IPS-18a (cell line): ENCODE results near the gene ABTB2.
A peak's percentile ranks its signal among the peaks of the same experiment; 100 is the strongest.

Experiments
- H3K27ac ChIP-seq: one replicate; pipeline ENCODE4 v1.5.1; 2013; ENCODE audit warnings: low read length
- H3K27me3 ChIP-seq: one replicate; pipeline ENCODE4 v1.6.1; 2013; ENCODE audit warnings: mild to moderate bottlenecking, low read length; ENCODE audit not compliant: control insufficient read depth, insufficient read depth
- H3K36me3 ChIP-seq: one replicate; pipeline ENCODE4 v1.6.1; 2013; ENCODE audit warnings: low read depth, low read length; ENCODE audit not compliant: control insufficient read depth
- H3K4me1 ChIP-seq: one replicate; pipeline ENCODE4 v1.6.1; 2013; ENCODE audit warnings: low read depth, low read length; ENCODE audit not compliant: control insufficient read depth
- H3K4me3 ChIP-seq: one replicate; pipeline ENCODE4 v1.5.1; 2013; ENCODE audit warnings: low read length
- H3K9ac ChIP-seq: one replicate; pipeline ENCODE4 v1.6.1; 2013; ENCODE audit warnings: mild to moderate bottlenecking, low read length, moderate library complexity
- H3K9me3 ChIP-seq: one replicate; pipeline ENCODE4 v1.6.1; 2013; ENCODE audit warnings: low read depth, low read length; ENCODE audit not compliant: control insufficient read depth

Gene ABTB2

DNA sequence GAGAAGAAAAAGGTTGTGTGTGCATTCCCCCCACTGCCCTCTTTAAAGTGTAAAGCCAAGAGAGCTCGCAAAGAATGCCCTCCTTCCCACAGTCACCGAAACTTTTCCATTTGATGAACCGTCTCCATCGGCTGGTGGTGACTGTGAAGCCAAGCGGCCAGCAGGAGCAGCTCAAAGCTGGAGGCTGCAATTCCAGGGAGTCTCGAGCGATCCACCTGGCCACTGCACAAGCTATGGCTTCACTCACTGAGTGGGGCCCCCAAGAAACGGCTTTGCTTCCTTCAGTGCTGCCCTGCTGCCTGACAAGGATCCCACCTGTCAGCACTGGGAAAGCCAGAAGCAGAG is 117.7 kb downstream of the ABTB2 start:
- Histone ChIP-seq H3K4me1 (peaks cover 32% of the 10 kb centered on the region), H3K36me3 (no peaks in the 10 kb centered on the region), H3K27ac (no peak overlapping the region), H3K9ac (no peak overlapping the region), H3K9me3 (no peaks in the 10 kb centered on the region), H3K4me3 (no peak overlapping the region), H3K27me3 (no peaks in the 10 kb centered on the region)

GRCh38 chr11:34239465-34240149 is 118.2 kb downstream of the ABTB2 start:
- H3K27ac ChIP-seq = no peak overlapping the region
- peaks cover 32% of the 10 kb centered on the region for H3K4me1 ChIP-seq
- no peaks in the 10 kb centered on the region for H3K27me3 ChIP-seq
- no peaks in the 10 kb centered on the region for H3K9me3 ChIP-seq
- H3K4me3 ChIP-seq = no peak overlapping the region
- H3K9ac ChIP-seq = no peak overlapping the region
- H3K36me3 ChIP-seq = no peaks in the 10 kb centered on the region

DNA sequence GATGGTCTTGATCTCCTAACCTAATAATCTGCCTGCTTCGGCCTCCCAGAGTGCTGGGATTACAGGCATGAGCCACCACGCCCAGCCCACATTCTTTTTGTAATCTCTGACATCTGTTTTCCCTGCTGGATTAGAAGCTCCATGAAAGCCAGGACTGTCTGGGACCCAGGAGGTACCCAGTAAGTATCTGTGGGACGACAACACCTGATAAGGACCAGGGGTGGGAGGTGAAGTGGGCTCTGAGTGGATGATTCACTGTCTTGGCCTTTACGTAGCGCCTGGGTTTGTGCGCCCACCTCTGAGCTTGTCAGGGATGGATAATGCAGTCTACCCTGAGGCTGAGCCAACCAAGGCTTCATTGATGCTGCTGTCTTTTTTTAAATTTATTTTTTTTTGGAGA is 118.8 kb downstream of the ABTB2 start:
- H3K4me1 ChIP-seq = peaks cover 32% of the 10 kb centered on the region
- no peaks in the 10 kb centered on the region for H3K27me3 ChIP-seq
- H3K4me3 ChIP-seq = no peak overlapping the region
- H3K27ac ChIP-seq = no peak overlapping the region
- H3K36me3 ChIP-seq = no peaks in the 10 kb centered on the region
- no peak overlapping the region for H3K9ac ChIP-seq
- H3K9me3 ChIP-seq = no peaks in the 10 kb centered on the region

DNA sequence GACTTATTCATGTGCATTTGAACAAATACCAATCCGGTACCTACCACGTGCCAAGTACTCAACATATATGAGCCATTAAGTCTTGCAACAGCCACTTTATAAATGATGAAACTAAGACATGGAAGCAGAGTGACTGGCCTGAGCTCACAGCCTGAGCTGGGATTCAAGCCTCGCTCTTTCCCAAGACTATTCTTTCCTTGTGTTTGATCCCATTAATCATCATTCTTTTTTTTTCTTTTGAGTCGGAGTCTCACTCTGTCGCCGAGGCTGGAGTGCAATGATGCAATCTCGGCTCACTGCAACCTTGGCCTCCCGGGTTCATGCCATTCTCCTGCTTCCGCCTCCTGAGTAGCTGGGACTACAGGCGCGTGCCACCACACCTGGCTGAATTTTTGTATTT is 119.3 kb downstream of the ABTB2 start:
- no peak overlapping the region for H3K27ac ChIP-seq
- no peak overlapping the region for H3K9ac ChIP-seq
- no peaks in the 10 kb centered on the region for H3K36me3 ChIP-seq
- peaks cover 32% of the 10 kb centered on the region for H3K4me1 ChIP-seq
- no peak overlapping the region for H3K4me3 ChIP-seq
- no peaks in the 10 kb centered on the region for H3K27me3 ChIP-seq
- no peaks in the 10 kb centered on the region for H3K9me3 ChIP-seq

DNA sequence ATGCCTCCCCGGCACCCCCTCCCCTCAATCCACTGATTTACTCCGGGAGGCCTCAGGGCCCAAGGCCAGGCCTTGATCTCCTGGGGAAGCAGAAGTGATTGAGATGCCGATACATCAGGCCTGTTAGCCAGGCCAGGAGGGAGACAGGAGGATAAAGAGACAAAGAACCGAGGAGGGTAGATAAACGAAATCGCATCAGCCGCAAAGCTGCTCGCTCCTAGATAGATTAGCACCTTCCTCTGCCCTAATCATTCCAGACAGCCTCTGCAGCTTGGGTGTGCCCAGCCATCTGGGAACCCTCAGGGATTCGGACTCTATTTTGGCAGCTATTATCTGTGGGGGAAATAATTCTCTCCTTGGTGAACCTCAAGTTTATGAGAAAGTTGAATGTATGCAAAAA is 121.2 kb downstream of the ABTB2 start:
- Histone ChIP-seq H3K4me3 (no peak overlapping the region), H3K4me1 (peaks cover 29% of the 10 kb centered on the region), H3K9ac (no peak overlapping the region), H3K27ac (no peak overlapping the region), H3K9me3 (no peaks in the 10 kb centered on the region), H3K36me3 (no peaks in the 10 kb centered on the region), H3K27me3 (no peaks in the 10 kb centered on the region)

- H3K9ac ChIP-seq = no peak overlapping the region
- no peaks in the 10 kb centered on the region for H3K27me3 ChIP-seq
- no peaks in the 10 kb centered on the region for H3K9me3 ChIP-seq
- H3K27ac ChIP-seq = no peak overlapping the region
- H3K4me1 ChIP-seq = peaks cover 29% of the 10 kb centered on the region
- no peaks in the 10 kb centered on the region for H3K36me3 ChIP-seq
- H3K4me3 ChIP-seq = no peak overlapping the region
These were observed 122.2 kb downstream of the ABTB2 start for GRCh38 chr11:34235591-34236071.

- Histone ChIP-seq H3K4me1 (peaks cover 29% of the 10 kb centered on the region), H3K27ac (no peak overlapping the region), H3K9ac (no peak overlapping the region), H3K9me3 (no peaks in the 10 kb centered on the region), H3K4me3 (no peak overlapping the region), H3K36me3 (no peaks in the 10 kb centered on the region), H3K27me3 (no peaks in the 10 kb centered on the region)
These were observed 122.6 kb downstream of the ABTB2 start for GRCh38 chr11:34235189-34235588.

GRCh38 chr11:34234086-34234740 is 123.6 kb downstream of the ABTB2 start:
- Histone ChIP-seq H3K9me3 (no peaks in the 10 kb centered on the region), H3K36me3 (no peaks in the 10 kb centered on the region), H3K9ac (peak overlapping the region; percentile 14), H3K27me3 (no peaks in the 10 kb centered on the region), H3K4me1 (peaks cover 23% of the 10 kb centered on the region), H3K4me3 (peak overlapping the region; percentile 42), H3K27ac (no peak overlapping the region)

DNA sequence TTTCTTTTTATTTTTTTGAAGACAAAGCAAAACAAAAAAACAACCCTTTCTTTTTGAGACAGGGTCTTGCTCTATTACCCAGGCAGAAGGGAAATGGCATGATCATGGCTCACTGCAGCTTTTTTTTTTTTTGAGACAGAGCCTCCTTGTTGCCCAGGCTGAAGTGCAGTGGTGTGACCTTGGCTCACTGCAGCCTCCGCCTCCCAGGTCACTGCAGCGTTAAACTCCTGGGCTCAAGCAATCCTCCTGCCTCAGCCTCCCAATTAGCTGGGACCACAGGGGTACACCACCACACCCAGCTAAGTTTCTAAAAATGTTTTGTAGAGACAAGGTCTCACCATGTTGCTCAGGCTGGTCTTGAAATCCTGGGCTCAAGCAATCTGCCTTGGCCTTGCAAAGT is 124.6 kb downstream of the ABTB2 start:
- no peaks in the 10 kb centered on the region for H3K27me3 ChIP-seq
- no peak overlapping the region for H3K4me3 ChIP-seq
- H3K9me3 ChIP-seq = no peaks in the 10 kb centered on the region
- no peaks in the 10 kb centered on the region for H3K36me3 ChIP-seq
- no peak overlapping the region for H3K9ac ChIP-seq
- no peak overlapping the region for H3K27ac ChIP-seq
- H3K4me1 ChIP-seq = peaks cover 23% of the 10 kb centered on the region

GRCh38 chr11:34232807-34233206 is 125.0 kb downstream of the ABTB2 start:
- no peak overlapping the region for H3K4me3 ChIP-seq
- H3K9ac ChIP-seq = no peak overlapping the region
- H3K27ac ChIP-seq = no peak overlapping the region
- no peaks in the 10 kb centered on the region for H3K27me3 ChIP-seq
- H3K9me3 ChIP-seq = no peaks in the 10 kb centered on the region
- H3K36me3 ChIP-seq = no peaks in the 10 kb centered on the region
- peaks cover 23% of the 10 kb centered on the region for H3K4me1 ChIP-seq

DNA sequence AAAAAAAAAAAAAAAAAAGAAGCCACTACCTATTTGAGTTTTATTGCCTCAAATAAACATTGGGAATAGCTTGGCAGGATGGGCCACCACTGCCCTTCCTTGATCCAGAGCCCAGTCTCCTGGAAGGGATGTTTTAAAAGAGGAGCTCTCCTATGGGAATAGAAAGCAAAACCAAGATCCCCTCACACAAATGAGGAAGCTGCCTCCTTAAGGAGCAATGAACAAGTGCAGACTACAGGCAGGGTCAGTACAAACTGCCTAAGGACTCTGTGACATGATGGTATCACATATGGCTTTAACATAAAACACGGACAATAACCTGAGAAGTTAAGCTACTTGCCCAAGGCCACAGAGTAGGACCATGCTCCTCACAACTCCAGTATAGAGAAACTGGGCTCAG is 131.6 kb downstream of the ABTB2 start:
- Histone ChIP-seq H3K36me3 (no peaks in the 10 kb centered on the region), H3K4me1 (peaks cover 13% of the 10 kb centered on the region), H3K4me3 (no peak overlapping the region), H3K9ac (no peak overlapping the region), H3K27me3 (no peaks in the 10 kb centered on the region), H3K9me3 (no peaks in the 10 kb centered on the region), H3K27ac (no peak overlapping the region)

DNA sequence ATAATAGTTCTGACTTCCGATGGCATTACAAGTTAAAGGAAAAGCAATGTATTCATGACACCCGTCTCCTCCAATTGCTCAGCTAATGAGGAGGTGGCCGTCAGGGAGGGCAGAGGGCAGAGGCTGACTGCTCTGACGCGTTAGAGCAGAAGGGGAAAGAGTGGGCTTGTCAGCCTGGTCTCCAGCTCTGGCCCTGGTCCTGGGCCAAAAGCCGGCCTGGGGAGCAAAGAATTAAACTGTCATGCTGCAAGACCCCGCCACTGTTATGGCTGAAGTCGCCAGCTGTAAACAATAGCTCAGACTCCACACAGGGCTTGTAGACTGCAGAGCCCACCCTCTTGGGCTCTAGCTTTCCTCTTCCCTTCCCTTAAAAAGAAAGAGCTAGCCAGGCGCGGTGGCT is 132.7 kb downstream of the ABTB2 start:
- Histone ChIP-seq H3K4me3 (no peak overlapping the region), H3K9ac (no peak overlapping the region), H3K27me3 (no peaks in the 10 kb centered on the region), H3K4me1 (peaks cover 13% of the 10 kb centered on the region), H3K27ac (no peak overlapping the region), H3K36me3 (no peaks in the 10 kb centered on the region), H3K9me3 (no peaks in the 10 kb centered on the region)
